ENCODE results near the gene GSX1. TPM values are rescaled to one million over a fixed set of nuclear protein-coding genes. Genes with fewer than 3 reads are reported as not detected.

The GSX1 gene
- total and polyA plus RNA-seq, 4 donors: not detected

DNA sequence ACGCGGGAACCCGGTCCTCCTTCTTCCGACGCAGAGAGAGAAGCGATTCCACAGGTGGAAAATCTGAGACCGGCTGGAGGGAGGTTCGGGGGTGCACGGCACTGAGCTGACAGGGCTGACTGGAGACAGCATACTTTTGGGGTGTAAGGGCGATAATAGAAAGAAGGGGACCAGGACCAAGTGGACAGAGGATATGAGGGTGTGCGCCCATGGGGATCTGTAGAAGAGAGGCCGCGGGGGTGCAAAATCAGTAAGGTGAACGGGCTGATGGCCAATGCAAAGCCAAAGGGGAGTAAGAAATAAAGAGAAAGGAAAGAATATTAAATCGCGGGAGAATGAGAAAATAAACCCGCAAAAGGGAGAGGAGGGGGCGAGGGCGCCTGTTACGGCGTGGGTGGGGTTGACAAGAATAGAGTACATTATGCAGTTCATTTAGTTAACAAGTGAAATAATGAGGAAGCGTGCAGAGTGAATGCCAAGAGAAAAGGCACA, 336 bp upstream of the GSX1 start:
- WGBS: 14% methylated on average over 22 of the region's 22 CpGs
- H3K4me3 ChIP-seq (ENCODE audit: low read depth in 1 of 3, low read length in 3 of 3): no peak overlapping the region
- TF ChIP-seq ATF3 (IDR thresholded peaks at IDR 0.05) (no peak), YY1 (IDR thresholded peaks at IDR 0.05) (no peak), MAX (IDR thresholded peaks at IDR 0.05) (no peak), SP1 (IDR thresholded peaks at IDR 0.05) (no peak), TAF1 (conservative IDR thresholded peaks at IDR 0.05) (no peak), JUND (IDR thresholded peaks at IDR 0.05) (no peak), EGR1 (IDR thresholded peaks at IDR 0.05; ENCODE audit: low read depth in 2 of 2) (no peak), RAD21 (IDR thresholded peaks at IDR 0.05) (no peak), GABPA (IDR thresholded peaks at IDR 0.05 in 1 of 2, conservative IDR thresholded peaks at IDR 0.05 in 1 of 2) (no peak), REST (IDR thresholded peaks at IDR 0.05) (no peak), HNF4G (IDR thresholded peaks at IDR 0.05) (no peak), RXRA (IDR thresholded peaks at IDR 0.05) (no peak), NR2F2 (IDR thresholded peaks at IDR 0.05) (no peak), HNF4A (conservative IDR thresholded peaks at IDR 0.05) (no peak), FOXA2 (IDR thresholded peaks at IDR 0.05) (no peak)
- TF ChIP-seq, protein P1, sequence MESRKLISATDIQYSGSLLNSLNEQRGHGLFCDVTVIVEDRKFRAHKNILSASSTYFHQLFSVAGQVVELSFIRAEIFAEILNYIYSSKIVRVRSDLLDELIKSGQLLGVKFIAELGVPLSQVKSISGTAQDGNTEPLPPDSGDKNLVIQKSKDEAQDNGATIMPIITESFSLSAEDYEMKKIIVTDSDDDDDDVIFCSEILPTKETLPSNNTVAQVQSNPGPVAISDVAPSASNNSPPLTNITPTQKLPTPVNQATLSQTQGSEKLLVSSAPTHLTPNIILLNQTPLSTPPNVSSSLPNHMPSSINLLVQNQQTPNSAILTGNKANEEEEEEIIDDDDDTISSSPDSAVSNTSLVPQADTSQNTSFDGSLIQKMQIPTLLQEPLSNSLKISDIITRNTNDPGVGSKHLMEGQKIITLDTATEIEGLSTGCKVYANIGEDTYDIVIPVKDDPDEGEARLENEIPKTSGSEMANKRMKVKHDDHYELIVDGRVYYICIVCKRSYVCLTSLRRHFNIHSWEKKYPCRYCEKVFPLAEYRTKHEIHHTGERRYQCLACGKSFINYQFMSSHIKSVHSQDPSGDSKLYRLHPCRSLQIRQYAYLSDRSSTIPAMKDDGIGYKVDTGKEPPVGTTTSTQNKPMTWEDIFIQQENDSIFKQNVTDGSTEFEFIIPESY (IDR thresholded peaks at IDR 0.05): no peak
- TF ChIP-seq, protein P2, sequence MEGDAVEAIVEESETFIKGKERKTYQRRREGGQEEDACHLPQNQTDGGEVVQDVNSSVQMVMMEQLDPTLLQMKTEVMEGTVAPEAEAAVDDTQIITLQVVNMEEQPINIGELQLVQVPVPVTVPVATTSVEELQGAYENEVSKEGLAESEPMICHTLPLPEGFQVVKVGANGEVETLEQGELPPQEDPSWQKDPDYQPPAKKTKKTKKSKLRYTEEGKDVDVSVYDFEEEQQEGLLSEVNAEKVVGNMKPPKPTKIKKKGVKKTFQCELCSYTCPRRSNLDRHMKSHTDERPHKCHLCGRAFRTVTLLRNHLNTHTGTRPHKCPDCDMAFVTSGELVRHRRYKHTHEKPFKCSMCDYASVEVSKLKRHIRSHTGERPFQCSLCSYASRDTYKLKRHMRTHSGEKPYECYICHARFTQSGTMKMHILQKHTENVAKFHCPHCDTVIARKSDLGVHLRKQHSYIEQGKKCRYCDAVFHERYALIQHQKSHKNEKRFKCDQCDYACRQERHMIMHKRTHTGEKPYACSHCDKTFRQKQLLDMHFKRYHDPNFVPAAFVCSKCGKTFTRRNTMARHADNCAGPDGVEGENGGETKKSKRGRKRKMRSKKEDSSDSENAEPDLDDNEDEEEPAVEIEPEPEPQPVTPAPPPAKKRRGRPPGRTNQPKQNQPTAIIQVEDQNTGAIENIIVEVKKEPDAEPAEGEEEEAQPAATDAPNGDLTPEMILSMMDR (IDR thresholded peaks at IDR 0.05; ENCODE audit: low read depth, low read length, missing input control): no peak
- no peak overlapping the region for H3K27ac ChIP-seq (ENCODE audit: low read depth in 1 of 2, low read length in 2 of 2)
- H3K9me3 ChIP-seq (ENCODE audit: control insufficient read depth in 4 of 4, low read length in 3 of 4): no peaks in the 10 kb centered on the region
- no peak overlapping the region for H3K9ac ChIP-seq (ENCODE audit: low read depth in 1 of 2, low read length in 2 of 2)
- no peak for DNase-seq (ENCODE audit: low spot score)
- H3K36me3 ChIP-seq (ENCODE audit: control insufficient read depth in 4 of 4, insufficient read depth in 3 of 4, low read depth in 1 of 4, low read length in 3 of 4): no peaks in the 10 kb centered on the region
- peaks cover 18 to 33% (median 21%) of the 10 kb centered on the region in 4 donors for H3K4me1 ChIP-seq (ENCODE audit: control insufficient read depth in 4 of 4, insufficient read depth in 4 of 4, low read length in 3 of 4)
- H3K27me3 ChIP-seq (ENCODE audit: control insufficient read depth in 4 of 4, insufficient read depth in 4 of 4, low read length in 3 of 4): peaks cover 4 to 37% (median 33%) of the 10 kb centered on the region in 4 donors

Measured in liver (tissue), 9 donors.